Thyroid gland (tissue), 4 donors: ENCODE data around the gene ALDH6A1. TPM values are rescaled to one million over a fixed set of nuclear protein-coding genes. Genes with fewer than 3 reads are reported as not detected.

Source experiments
- DNase-seq, 2 donors: peaks; one replicate each; pipeline ENCODE4 v3.0.0-alpha.2; 2019
- H3K27ac ChIP-seq, 3 donors: fragments of 200-600 bp; sonication (generic); 1 replicate in 2 of 3; 2 replicates in 1 of 3; pipeline ENCODE4 v1.5.1; 2016 to 2019; ENCODE audit warnings: mild to moderate bottlenecking in 1 of 3, moderate library complexity in 1 of 3
- H3K27me3 ChIP-seq: fragments of 200-600 bp; sonication (generic); one replicate; pipeline ENCODE4 v1.5.1; 2019
- H3K36me3 ChIP-seq, 2 donors: fragments of 200-600 bp; sonication (generic); one replicate each; pipeline ENCODE4 v1.5.1; 2016 to 2019
- H3K4me1 ChIP-seq, 2 donors: fragments of 200-600 bp; sonication (generic); one replicate each; pipeline ENCODE4 v1.5.1; 2017 to 2019
- H3K4me3 ChIP-seq, 3 donors: fragments of 200-600 bp; sonication (generic); replicated peaks in 1 of 3; 1 replicate in 2 of 3; 2 replicates in 1 of 3; pipeline ENCODE4 v1.5.1; 2016; ENCODE audit warnings: mild to moderate bottlenecking in 1 of 3
- H3K9me3 ChIP-seq: fragments of 200-600 bp; sonication (generic); one replicate; pipeline ENCODE4 v1.5.1; 2017
- CTCF ChIP-seq, 6 experiments: fragments of 200-600 bp in 3 of 6; fragments of 450-650 bp in 3 of 6; sonication (generic) in 3 of 6; IDR thresholded peaks; one replicate each; pipeline ENCODE4 v1.5.1; 2016 to 2019; ENCODE audit warnings: antibody characterized with exemption in 6 of 6, mild to moderate bottlenecking in 2 of 6, inconsistent platforms in 1 of 6, moderate library complexity in 1 of 6
- POLR2A ChIP-seq, 2 donors: fragments of 450-650 bp; IDR thresholded peaks; one replicate each; pipeline ENCODE4 v1.6.1; 2017; ENCODE audit warnings: antibody characterized with exemption in 2 of 2, mild to moderate bottlenecking in 2 of 2, moderate library complexity in 1 of 2
- WGBS, 2 donors: methylation state at CpG; one replicate each; pipeline ENCODE4 v1.1.5; 2017; 5-methylcytosine and 5-hydroxymethylcytosine counted together
- intact Hi-C: fragments of 100-400 bp; cut with DNase I; formaldehyde crosslinking; loops from one replicate; pipeline ENCODE4 v1.15.1; 2023
- total RNA-seq, 4 donors: library from RNA; depleted of rRNA; stranded (reverse); fragments of >200 nt; gene quantifications; one replicate each; pipeline ENCODE4 v1.2.3, GENCODE V29; 2016

ALDH6A1 gene
- total RNA-seq, 4 donors from 2014 or later: 31.4 to 58.0 (median 44.4) TPM

- Histone ChIP-seq H3K9me3 (no peaks in the 10 kb centered on the region), H3K4me3 (no peak overlapping the region), H3K27ac (no peak overlapping the region), H3K27me3 (no peaks in the 10 kb centered on the region), H3K4me1 (no peaks in the 10 kb centered on the region), H3K36me3 (no peaks in the 10 kb centered on the region)
- DNase-seq: no peak
- WGBS, 2 donors: 93 to 98% methylated on average over 3 of the region's 3 CpGs
- intact Hi-C loops: no loop called here
- no peak for TF ChIP-seq POLR2A (IDR thresholded peaks at IDR 0.05)
- TF ChIP-seq CTCF (IDR thresholded peaks at IDR 0.05): no peak
Measured at GRCh38 chr14:74034572-74034971, 49.7 kb downstream of the ALDH6A1 start.

- no peak overlapping the region for H3K27ac ChIP-seq
- DNase-seq: no peak
- no peaks in the 10 kb centered on the region for H3K27me3 ChIP-seq
- no peak overlapping the region for H3K4me3 ChIP-seq
- intact Hi-C loops: no loop called here
- no peaks in the 10 kb centered on the region for H3K36me3 ChIP-seq
- H3K9me3 ChIP-seq: no peaks in the 10 kb centered on the region
- no peak for TF ChIP-seq CTCF (IDR thresholded peaks at IDR 0.05)
- WGBS, 2 donors: 91 to 98% methylated on average over 3 of the region's 3 CpGs
- no peaks in the 10 kb centered on the region for H3K4me1 ChIP-seq
Measured at GRCh38 chr14:74029136-74029535, 55.1 kb downstream of the ALDH6A1 start.

- no peaks in the 10 kb centered on the region for H3K27me3 ChIP-seq
Measured at GRCh38 chr14:74022346-74022745, 61.9 kb downstream of the ALDH6A1 start.

GRCh38 chr14:74019408-74020137 lies 64.7 kb downstream of the ALDH6A1 start:
- Histone ChIP-seq H3K4me3 (peak overlapping the region; percentile 58 to 89 (median 67)), H3K27ac (peak overlapping the region; percentile 70 to 74 (median 74)), H3K4me1 (peaks cover 4 to 12% of the 10 kb centered on the region in 2 donors), H3K36me3 (no peaks in the 10 kb centered on the region), H3K9me3 (no peaks in the 10 kb centered on the region), H3K27me3 (no peaks in the 10 kb centered on the region)
- DNase-seq: peak; percentile 15 to 20
- WGBS, 2 donors: 1 to 3% methylated on average over 21 of the region's 21 CpGs
- intact Hi-C loops: no loop called here
- TF ChIP-seq CTCF (IDR thresholded peaks at IDR 0.05) (no peak), POLR2A (IDR thresholded peaks at IDR 0.05) (no peak)

More at GRCh38 chr14:74022346-74022745, 61.9 kb downstream of the ALDH6A1 start:
- Histone ChIP-seq H3K27ac (no peak overlapping the region), H3K4me3 (no peak overlapping the region), H3K4me1 (peaks cover 4 to 12% of the 10 kb centered on the region in 2 donors), H3K9me3 (no peaks in the 10 kb centered on the region), H3K36me3 (no peaks in the 10 kb centered on the region)
- TF ChIP-seq CTCF (IDR thresholded peaks at IDR 0.05): no peak
- no peak for TF ChIP-seq POLR2A (IDR thresholded peaks at IDR 0.05)
- intact Hi-C loops: no loop called here
- no peak for DNase-seq
- WGBS, 2 donors: 88 to 92% methylated on average over 4 of the region's 4 CpGs

GRCh38 chr14:74018586-74019407 lies 65.5 kb downstream of the ALDH6A1 start, which contains the start of the genes BBOF1 and ENTPD5:
BBOF1 (plus strand) TSS chr14:74019349; CDS start chr14:74019479, 130 bp downstream.
ENTPD5 (minus strand) TSS chr14:74019288; CDS start chr14:73988102, 31,186 bp downstream.
- peak; percentile 79 to 98 for TF ChIP-seq POLR2A (IDR thresholded peaks at IDR 0.05)
- peak in 3 of 6 experiments; percentile 1 to 14 (median 5) for TF ChIP-seq CTCF (IDR thresholded peaks at IDR 0.05)
- DNase-seq: peak; percentile 82 to 84
- Histone ChIP-seq H3K27me3 (no peaks in the 10 kb centered on the region), H3K4me3 (peak within 1 kb of the TSS; percentile 58 to 96 (median 89)), H3K9me3 (no peaks in the 10 kb centered on the region), H3K36me3 (no peaks in the 10 kb centered on the region), H3K27ac (peak within 1 kb of the TSS; percentile 89 to 91 (median 90)), H3K4me1 (peaks cover 4 to 12% of the 10 kb centered on the region in 2 donors)
- intact Hi-C loops: no loop called here
- WGBS, 2 donors: 0 to 1% methylated on average over 32 to 43 of the region's 93 CpGs
